IMR-90 (cell line): Measurements from ENCODE around the gene GPR171. TPM values are rescaled to one million over a fixed set of nuclear protein-coding genes. Genes with fewer than 3 reads are reported as not detected.

Experiments
- ATAC-seq: fragments of 200-7000 bp; cut with Tn5 transposase; 2 replicates; pipeline ENCODE4 v1.9.1; 2020; ENCODE audit warnings: low read depth, mild to moderate bottlenecking, moderate library complexity
- BruUV-seq: library from RNA; stranded (reverse); fragments of 400-500 nt; replicated peaks from 2 replicates; lab custom pipeline; 2021; lab: Mats Ljungman, UMichigan
- CTCF ChIA-PET: fragments of 300-600 bp; formaldehyde crosslinking; extraction: SDS; loops from one replicate; lab custom pipeline; 2021; ENCODE audit warnings: antibody characterized with exemption; lab: Yijun Ruan, JAX
- POLR2A ChIA-PET: fragments of 300-600 bp; sonication (Branson Sonifier 250); formaldehyde crosslinking; loops from one replicate; lab custom pipeline; 2022; ENCODE audit warnings: antibody characterized with exemption; ENCODE audit not compliant: unreplicated experiment; lab: Charles Lee
- DNase-seq: peaks from one replicate; pipeline ENCODE4 v3.0.0; 2013
- H2AFZ ChIP-seq: replicated peaks from 2 replicates; pipeline ENCODE3; 2013; ENCODE audit warnings: low read length, mild to moderate bottlenecking; ENCODE audit not compliant: poor library complexity
- H2AK5ac ChIP-seq: 2 replicates; pipeline ENCODE4 v1.6.1; 2013; ENCODE audit warnings: low read depth, low read length, inconsistent platforms
- H2AK9ac ChIP-seq: replicated peaks from 2 replicates; pipeline ENCODE3; 2013; ENCODE audit warnings: mild to moderate bottlenecking, low read depth, low read length, moderate library complexity; ENCODE audit not compliant: poor library complexity
- H2BK120ac ChIP-seq: 2 replicates; pipeline ENCODE4 v1.6.1; 2013; ENCODE audit warnings: low read depth, low read length, inconsistent platforms
- H2BK15ac ChIP-seq: 3 replicates; pipeline ENCODE4 v1.6.1; 2013; ENCODE audit warnings: low read depth, low read length, inconsistent platforms
- H2BK20ac ChIP-seq: 2 replicates; pipeline ENCODE4 v1.6.1; 2013; ENCODE audit warnings: low read depth, mild to moderate bottlenecking, inconsistent platforms, low read length, moderate library complexity
- H2BK5ac ChIP-seq: 2 replicates; pipeline ENCODE4 v1.6.1; 2013; ENCODE audit warnings: mild to moderate bottlenecking, low read depth, low read length, inconsistent platforms; ENCODE audit not compliant: poor library complexity, severe bottlenecking
- H3K14ac ChIP-seq: replicated peaks from 2 replicates; pipeline ENCODE4 v1.6.1; 2013; ENCODE audit warnings: low read depth, low read length, inconsistent platforms
- H3K18ac ChIP-seq: 2 replicates; pipeline ENCODE4 v1.6.1; 2013; ENCODE audit warnings: low read depth, low read length, control low read depth
- H3K23ac ChIP-seq: 2 replicates; pipeline ENCODE4 v1.6.1; 2013; ENCODE audit warnings: low read depth, low read length, inconsistent platforms
- H3K27ac ChIP-seq: 2 replicates; pipeline ENCODE4 v1.5.1; 2013; ENCODE audit warnings: mild to moderate bottlenecking, control low read depth, low read length; ENCODE audit not compliant: insufficient read depth
- H3K27me3 ChIP-seq: 2 replicates; pipeline ENCODE4 v1.6.1; 2013; ENCODE audit warnings: low read length; ENCODE audit not compliant: control insufficient read depth, insufficient read depth
- H3K36me3 ChIP-seq: 2 replicates; pipeline ENCODE4 v1.6.1; 2013; ENCODE audit warnings: low read length, mixed read lengths; ENCODE audit not compliant: control insufficient read depth, insufficient read depth
- H3K4ac ChIP-seq: 2 replicates; pipeline ENCODE4 v1.6.1; 2013; ENCODE audit warnings: low read depth, low read length, inconsistent platforms
- H3K4me1 ChIP-seq: 2 replicates; pipeline ENCODE4 v1.6.1; 2013; ENCODE audit warnings: low read length, mixed read lengths; ENCODE audit not compliant: control insufficient read depth, insufficient read depth
- H3K4me2 ChIP-seq: 2 replicates; pipeline ENCODE4 v1.6.1; 2013; ENCODE audit warnings: low read depth, mild to moderate bottlenecking, control low read depth, low read length, moderate library complexity
- H3K4me3 ChIP-seq: 2 replicates; pipeline ENCODE4 v1.5.1; 2013; ENCODE audit warnings: low read depth, mild to moderate bottlenecking, control low read depth, low read length, moderate library complexity; ENCODE audit not compliant: insufficient read depth
- H3K56ac ChIP-seq: 2 replicates; pipeline ENCODE4 v1.6.1; 2013; ENCODE audit warnings: low read length, inconsistent platforms; ENCODE audit not compliant: insufficient read depth; ENCODE audit errors: extremely low read depth
- H3K79me1 ChIP-seq, 2 experiments: 2 replicates each; pipeline ENCODE4 v1.6.1; 2013; ENCODE audit warnings: low read length in 2 of 2, inconsistent platforms in 1 of 2, low read depth in 1 of 2
- H3K9ac ChIP-seq: 2 replicates; pipeline ENCODE4 v1.6.1; 2013; ENCODE audit warnings: low read depth, low read length, control low read depth
- H3K9me1 ChIP-seq: 2 replicates; pipeline ENCODE4 v1.6.1; 2013; ENCODE audit warnings: low read length, inconsistent platforms; ENCODE audit not compliant: insufficient read depth
- H3K9me3 ChIP-seq: 2 replicates; pipeline ENCODE4 v1.6.1; 2013; ENCODE audit warnings: low read length; ENCODE audit not compliant: control insufficient read depth, insufficient read depth
- H4K20me1 ChIP-seq: 2 replicates; pipeline ENCODE4 v1.6.1; 2013; ENCODE audit warnings: low read length, inconsistent platforms; ENCODE audit not compliant: insufficient read depth
- H4K5ac ChIP-seq: 2 replicates; pipeline ENCODE4 v1.6.1; 2013; ENCODE audit warnings: mild to moderate bottlenecking, low read depth, low read length, control low read depth
- H4K8ac ChIP-seq, 2 experiments: 2 replicates each; pipeline ENCODE4 v1.6.1; 2013; ENCODE audit warnings: low read depth in 2 of 2, low read length in 2 of 2, control low read depth in 1 of 2, inconsistent platforms in 1 of 2
- H4K91ac ChIP-seq: 2 replicates; pipeline ENCODE4 v1.6.1; 2013; ENCODE audit warnings: low read depth, low read length, inconsistent platforms; ENCODE audit not compliant: insufficient read depth
- CEBPB ChIP-seq: IDR thresholded peaks from 2 replicates; pipeline ENCODE4 v1.6.1; 2012; ENCODE audit warnings: low read depth, low read length, improper control_type of control experiment
- CHD1 ChIP-seq: IDR thresholded peaks from 2 replicates; pipeline ENCODE4 v1.6.1; 2012; ENCODE audit warnings: low read depth, low read length, improper control_type of control experiment
- ELK1 ChIP-seq: fragments of 150-350 bp; IDR thresholded peaks from 2 replicates; pipeline ENCODE4 v1.6.1; 2016; ENCODE audit warnings: low read depth, mild to moderate bottlenecking, low read length, moderate library complexity, borderline replicate concordance
- FOS ChIP-seq: fragments of 150-350 bp; IDR thresholded peaks from 2 replicates; pipeline ENCODE4 v1.6.1; 2016; ENCODE audit warnings: low read depth, low read length
- MXI1 ChIP-seq: IDR thresholded peaks from 2 replicates; pipeline ENCODE4 v1.6.1; 2012; ENCODE audit warnings: low read depth, mild to moderate bottlenecking, low read length, moderate library complexity, borderline replicate concordance
- NFE2L2 ChIP-seq: fragments of 150-350 bp; IDR thresholded peaks from 2 replicates; pipeline ENCODE4 v1.6.1; 2016; ENCODE audit warnings: low read depth, mild to moderate bottlenecking, low read length
- RAD21 ChIP-seq: IDR thresholded peaks from 2 replicates; pipeline ENCODE4 v1.6.1; 2012; ENCODE audit warnings: low read length, improper control_type of control experiment
- USF2 ChIP-seq: fragments of 150-350 bp; IDR thresholded peaks from 2 replicates; pipeline ENCODE4 v1.6.1; 2017; ENCODE audit warnings: mild to moderate bottlenecking, antibody characterized with exemption, low read length, low read depth
- WGBS, 2 experiments: methylation state at CpG; one replicate each; pipeline versions ENCODE4 v1.1.5 to v1.1.7; 2013; ENCODE audit warnings: missing lambda C conversion rate in 2 of 2; ENCODE audit not compliant: insufficient read length in 1 of 2; ENCODE audit errors: extremely low coverage in 2 of 2; 5-methylcytosine and 5-hydroxymethylcytosine counted together
- dilution Hi-C: fragments of 300-500 bp; cut with HindIII; formaldehyde crosslinking; loops from one replicate; pipeline ENCODE4 v1.14.3; 2018; ENCODE audit warnings: low sequenced_read_pairs; ENCODE audit not compliant: unreplicated experiment
- in situ Hi-C: fragments of 300-500 bp; cut with MboI; formaldehyde crosslinking; loops from 3 replicates; pipeline ENCODE4 v1.14.3; 2019; ENCODE audit warnings: low sequenced_read_pairs, inconsistent platforms, mixed read lengths
- intact Hi-C: fragments of 100-400 bp; cut with micrococcal nuclease; formaldehyde crosslinking; loops from 2 replicates; pipeline ENCODE4 v1.10.0; 2022
- polyA plus RNA-seq, 3 experiments: library from polyadenylated mRNA; depleted of rRNA; stranded (reverse); fragments of >200 nt; gene quantifications; 2 replicates each; pipeline ENCODE4 v1.2.3, GENCODE V29; 2012; ENCODE audit warnings: low replicate concordance in 1 of 3
- total RNA-seq: library from RNA; depleted of rRNA; stranded (reverse); fragments of >200 nt; gene quantifications from 2 replicates; pipeline ENCODE4 v1.2.3, GENCODE V29; 2012

Gene GPR171
- total and polyA plus RNA-seq, 2 of the 4 experiments (the other 2 are of a cell fraction): not detected

DNA sequence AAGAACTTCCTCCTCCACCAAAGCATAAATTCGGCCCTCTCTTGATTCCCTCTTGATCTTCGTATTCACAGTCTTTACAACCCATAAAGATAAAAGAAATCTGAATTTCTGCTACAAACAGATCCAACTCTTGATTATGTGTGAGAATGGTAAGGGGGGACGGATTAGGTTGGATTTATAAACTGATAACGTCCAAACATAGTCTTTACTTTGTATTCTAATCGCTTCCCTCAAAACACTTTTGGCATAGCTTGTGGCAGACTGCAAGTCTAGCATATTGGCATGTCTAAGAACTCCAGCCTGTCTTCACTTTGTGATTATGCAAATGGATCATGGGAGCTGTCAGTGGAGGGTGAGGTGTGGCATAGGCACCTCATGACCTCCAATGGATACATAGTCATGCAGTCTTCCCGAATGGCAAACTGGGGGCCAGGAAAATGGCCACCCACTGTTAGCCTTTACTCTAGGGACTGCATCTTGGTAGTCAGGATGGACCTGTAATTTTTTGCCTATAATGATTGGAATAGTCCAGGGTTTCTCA, 24.3 kb upstream of the GPR171 start:
- Histone ChIP-seq H2AK5ac (peak overlapping the region; percentile 84), H4K8ac (peak overlapping the region; percentile 55 to 67; a peak in 3 of 4 replicates), H3K4ac (peak overlapping the region; percentile 78), H3K4me1 (peaks cover 21% of the 10 kb centered on the region), H2AK9ac (no peak overlapping the region), H2BK15ac (peak overlapping the region; percentile 43; the same call in 2 of the 3 replicates), H3K36me3 (no peaks in the 10 kb centered on the region), H2BK20ac (peak overlapping the region; percentile 63), H3K4me2 (peak overlapping the region; percentile 74), H4K20me1 (no peaks in the 10 kb centered on the region), H3K27ac (peak overlapping the region; percentile 39), H3K14ac (peak overlapping the region; percentile 48; the same call in 1 of the 2 replicates), H2AFZ (peak overlapping the region; percentile 45), H3K18ac (peak overlapping the region; percentile 76; the same call in 1 of the 2 replicates), H4K91ac (peak overlapping the region; percentile 91), H3K9me1 (peaks cover 7% of the 10 kb centered on the region; the same call in 1 of the 2 replicates), H3K79me1 (no peaks in the 10 kb centered on the region), H4K5ac (peak overlapping the region; percentile 81), H3K9ac (peak overlapping the region; percentile 39; the same call in 1 of the 2 replicates), H3K56ac (no peak overlapping the region), H3K27me3 (no peaks in the 10 kb centered on the region), H2BK5ac (peak overlapping the region; percentile 59), H3K4me3 (no peak overlapping the region), H2BK120ac (peak overlapping the region; percentile 75), H3K23ac (peak overlapping the region; percentile 14; the same call in 1 of the 2 replicates), H3K9me3 (no peaks in the 10 kb centered on the region)
- TF ChIP-seq CEBPB: no peak
- no peak for TF ChIP-seq USF2
- TF ChIP-seq RAD21: no peak
- TF ChIP-seq NFE2L2: no peak
- no peak for TF ChIP-seq CHD1
- no peak for TF ChIP-seq MXI1
- TF ChIP-seq ELK1: no peak
- no peak for TF ChIP-seq FOS
- DNase-seq (no peak), ATAC-seq (no peak)
- in situ Hi-C loops (loop anchor here (5.0 to 10.0 kb wide), 3 partner anchors 50 to 207 kb away; partner anchors contain the start of gene P2RY14), dilution Hi-C loops (no loop called here), intact Hi-C loops (loop anchor here (1.0 to 5.0 kb wide), 5 partner anchors 56 to 690 kb away; no protein-coding TSS in a partner anchor)
- POLR2A ChIA-PET: interaction anchor here (0.6 kb wide), 1 partner anchor 464 kb away, joined by 9 read pairs; the partner anchor contains the start of gene SIAH2
- no CpG with 5 or more reads among the region's 6 CpGs for WGBS, 2 experiments
- no TSS peak for BruUV-seq
- CTCF ChIA-PET: interaction anchor here (0.6 to 3.5 kb wide), 9 partner anchors 8 to 610 kb away, joined by 3 to 32 read pairs (median 6); partner anchors contain the start of gene P2RY14
